Lung (tissue), 12 donors: ENCODE measurements around the gene ALG8. TPM values are rescaled to one million over a fixed set of nuclear protein-coding genes. Genes with fewer than 3 reads are reported as not detected.

Experiments
- ATAC-seq: fragments of 200-7000 bp; cut with Tn5 transposase; one replicate; pipeline ENCODE4 v1.9.1; 2020; ENCODE audit warnings: moderate number of reproducible peaks; ENCODE audit not compliant: insufficient read depth, low FRiP score
- DNase-seq, 3 donors: peaks; one replicate each; pipeline ENCODE4 v3.0.0-alpha.2; 2013 to 2017
- H3K27ac ChIP-seq, 2 donors: one replicate each; pipeline ENCODE4 v1.5.1; 2013; ENCODE audit warnings: mild to moderate bottlenecking in 2 of 2, moderate library complexity in 2 of 2, control low read depth in 1 of 2, inconsistent platforms in 1 of 2, low read depth in 1 of 2, low read length in 1 of 2
- H3K27me3 ChIP-seq, 3 donors: one replicate each; pipeline ENCODE4 v1.5.1; 2013; ENCODE audit warnings: low read length in 2 of 3; ENCODE audit not compliant: control insufficient read depth in 3 of 3, insufficient read depth in 3 of 3
- H3K36me3 ChIP-seq, 4 donors: one replicate each; pipeline ENCODE4 v1.5.1; 2013; ENCODE audit warnings: low read length in 4 of 4, mild to moderate bottlenecking in 1 of 4, moderate library complexity in 1 of 4; ENCODE audit not compliant: control insufficient read depth in 4 of 4, insufficient read depth in 4 of 4
- H3K4me1 ChIP-seq, 5 donors: one replicate each; pipeline ENCODE4 v1.5.1; 2013; ENCODE audit warnings: low read length in 5 of 5, mild to moderate bottlenecking in 2 of 5, moderate library complexity in 1 of 5; ENCODE audit not compliant: control insufficient read depth in 5 of 5, insufficient read depth in 5 of 5
- H3K4me3 ChIP-seq: one replicate; pipeline ENCODE4 v1.5.1; 2013; ENCODE audit warnings: mild to moderate bottlenecking, control low read depth, moderate library complexity
- H3K9ac ChIP-seq, 2 donors: one replicate each; pipeline ENCODE4 v1.5.1; 2013; ENCODE audit warnings: low read length in 2 of 2, control low read depth in 1 of 2; ENCODE audit not compliant: insufficient read depth in 1 of 2
- H3K9me3 ChIP-seq, 4 donors: one replicate each; pipeline ENCODE4 v1.5.1; 2013; ENCODE audit warnings: low read length in 3 of 4, mild to moderate bottlenecking in 1 of 4, moderate library complexity in 1 of 4; ENCODE audit not compliant: control insufficient read depth in 4 of 4, insufficient read depth in 3 of 4
- WGBS, 2 donors: extraction: QIAGEN DNeasy Blood & Tissue Kit; methylation state at CpG; one replicate each; pipeline ENCODE4 v1.1.7; 2013; 5-methylcytosine and 5-hydroxymethylcytosine counted together
- polyA plus RNA-seq, 2 donors: library from polyadenylated mRNA; stranded (reverse); fragments of 200-250 nt; gene quantifications; one replicate each; pipeline ENCODE4 v1.2.1, GENCODE V29; 2013
- total RNA-seq, 2 donors: library from RNA; depleted of rRNA in 1 of 2; stranded (reverse); fragments of >200 nt in 1 of 2; gene quantifications; one replicate each; pipeline ENCODE4 v1.2.1, GENCODE V29; 2014 to 2021
- TF ChIP-seq, protein P1 (sequence below): IDR thresholded peaks from 2 replicates; pipeline ENCODE4 v1.5.1; 2012; ENCODE audit warnings: mild to moderate bottlenecking; ENCODE audit errors: control extremely low read depth, extremely low read depth
- donor health status: control.
- donor health status: control.
- donor health status: Bipolar disorder and iron deficiency.
- donor health status: healthy.
- donor health status: DM: yes; HTN: yes; CAD: no.

The ALG8 gene
- total and polyA plus RNA-seq, 4 donors, result 25.1 to 62.8 (median 35.5) TPM

DNA sequence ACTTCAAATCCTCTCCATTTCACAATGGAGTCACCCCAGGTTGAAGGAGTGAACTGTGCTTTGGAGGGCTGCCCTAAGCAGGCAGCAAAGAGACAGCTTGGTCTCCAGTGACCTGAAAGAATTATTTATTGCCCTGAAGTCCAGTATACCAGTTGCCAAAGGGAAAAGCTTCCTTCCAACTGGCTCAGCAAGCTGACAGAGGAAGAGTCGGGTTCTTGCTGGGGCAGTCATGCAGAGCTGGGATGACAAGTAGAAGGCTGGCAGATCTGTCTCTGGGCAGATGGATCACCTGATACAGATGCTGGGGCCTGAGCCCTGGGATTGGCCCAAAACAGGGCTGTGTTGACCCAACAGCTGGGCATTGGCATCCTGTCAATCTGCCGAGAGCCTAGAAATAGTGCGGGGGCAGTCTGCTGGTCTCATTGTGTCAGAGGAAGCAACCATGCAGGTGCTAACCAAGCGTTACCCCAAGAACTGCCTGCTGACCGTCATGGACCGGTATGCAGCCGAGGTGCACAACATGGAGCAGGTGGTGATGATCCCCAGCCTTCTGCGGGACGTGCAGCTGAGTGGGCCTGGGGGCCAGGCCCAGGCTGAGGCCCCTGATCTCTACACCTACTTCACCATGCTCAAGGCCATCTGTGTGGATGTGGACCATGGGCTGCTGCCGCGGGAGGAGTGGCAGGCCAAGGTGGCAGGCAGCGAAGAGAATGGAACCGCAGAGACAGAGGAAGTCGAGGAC, 75.8 kb downstream of the ALG8 start, which contains the start of gene THRSP:
THRSP (plus strand) TSS at position 422 of the 742 bp plus-strand sequence; CDS start at position 443, 21 bp downstream.
- H3K4me3 ChIP-seq, result no peak within 1 kb of the TSS
- no peaks in the 10 kb centered on the region for H3K27me3 ChIP-seq
- WGBS, 2 donors, result 92 to 93% methylated on average over 14 of the region's 14 CpGs
- no peak within 1 kb of the TSS for H3K27ac ChIP-seq
- H3K9me3 ChIP-seq, result peaks cover 0 to 2% (median 0%) of the 10 kb centered on the region in 4 donors
- peaks cover 0 to 7% (median 4%) of the 10 kb centered on the region in 4 donors for H3K36me3 ChIP-seq
- no peak for DNase-seq
- ATAC-seq, result no peak
- H3K4me1 ChIP-seq, result peaks cover 0 to 4% (median 2%) of the 10 kb centered on the region in 5 donors
- no peak within 1 kb of the TSS for H3K9ac ChIP-seq
- TF ChIP-seq, protein P1, sequence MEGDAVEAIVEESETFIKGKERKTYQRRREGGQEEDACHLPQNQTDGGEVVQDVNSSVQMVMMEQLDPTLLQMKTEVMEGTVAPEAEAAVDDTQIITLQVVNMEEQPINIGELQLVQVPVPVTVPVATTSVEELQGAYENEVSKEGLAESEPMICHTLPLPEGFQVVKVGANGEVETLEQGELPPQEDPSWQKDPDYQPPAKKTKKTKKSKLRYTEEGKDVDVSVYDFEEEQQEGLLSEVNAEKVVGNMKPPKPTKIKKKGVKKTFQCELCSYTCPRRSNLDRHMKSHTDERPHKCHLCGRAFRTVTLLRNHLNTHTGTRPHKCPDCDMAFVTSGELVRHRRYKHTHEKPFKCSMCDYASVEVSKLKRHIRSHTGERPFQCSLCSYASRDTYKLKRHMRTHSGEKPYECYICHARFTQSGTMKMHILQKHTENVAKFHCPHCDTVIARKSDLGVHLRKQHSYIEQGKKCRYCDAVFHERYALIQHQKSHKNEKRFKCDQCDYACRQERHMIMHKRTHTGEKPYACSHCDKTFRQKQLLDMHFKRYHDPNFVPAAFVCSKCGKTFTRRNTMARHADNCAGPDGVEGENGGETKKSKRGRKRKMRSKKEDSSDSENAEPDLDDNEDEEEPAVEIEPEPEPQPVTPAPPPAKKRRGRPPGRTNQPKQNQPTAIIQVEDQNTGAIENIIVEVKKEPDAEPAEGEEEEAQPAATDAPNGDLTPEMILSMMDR, result no peak

DNA sequence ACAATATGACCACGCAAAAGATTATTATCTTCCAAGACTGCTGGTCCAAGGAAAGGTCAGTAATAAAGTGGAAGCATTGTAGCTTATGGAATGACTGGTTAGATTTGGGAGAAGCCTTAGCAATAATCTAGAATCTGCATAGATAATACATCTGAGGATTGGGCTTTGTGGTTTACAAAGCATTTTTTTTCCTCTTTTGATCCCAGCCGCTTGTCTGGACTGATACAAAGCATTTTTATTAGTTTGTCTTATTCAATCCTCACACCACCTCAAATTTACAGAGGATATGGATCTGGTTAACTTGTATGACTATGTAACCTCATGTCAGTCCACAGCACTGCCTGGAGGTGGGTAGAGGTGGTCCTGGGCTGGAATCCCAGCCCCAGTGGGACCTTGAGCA, 76.8 kb downstream of the ALG8 start:
- WGBS, 2 donors, result 83 to 87% methylated on average over 2 of the region's 2 CpGs
- Histone ChIP-seq H3K27ac (no peak overlapping the region), H3K4me1 (peaks cover 0 to 4% (median 0%) of the 10 kb centered on the region in 5 donors), H3K36me3 (peaks cover 0 to 3% (median 2%) of the 10 kb centered on the region in 4 donors), H3K4me3 (no peak overlapping the region), H3K9ac (no peak overlapping the region), H3K9me3 (peaks cover 0 to 2% (median 0%) of the 10 kb centered on the region in 4 donors), H3K27me3 (no peaks in the 10 kb centered on the region)
- DNase-seq (no peak), ATAC-seq (no peak)
- TF ChIP-seq, protein P1, result no peak

DNA sequence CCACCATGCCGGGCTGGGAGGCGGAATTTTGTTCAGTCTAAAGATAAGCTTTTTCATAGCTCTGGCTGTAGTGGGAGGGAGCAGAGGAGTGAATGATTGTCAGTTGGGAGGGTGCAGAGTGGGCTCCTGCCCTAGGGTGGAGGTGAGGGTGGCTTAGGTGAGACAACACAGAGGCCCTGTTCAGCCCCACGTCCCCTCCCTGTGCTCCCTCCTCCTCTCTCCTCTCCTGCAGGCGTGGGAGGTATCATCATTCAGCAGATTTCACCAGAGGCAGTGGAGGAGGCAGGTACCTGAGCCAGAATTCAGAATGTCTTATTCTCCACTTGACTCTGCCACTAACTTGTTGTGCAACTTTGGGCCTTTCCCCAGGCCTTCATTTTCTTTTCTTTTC, 77.5 kb downstream of the ALG8 start:
- DNase-seq, result no peak
- TF ChIP-seq, protein P1, result no peak

More for the DNA sequence above, 77.5 kb downstream of the ALG8 start:
- H3K4me3 ChIP-seq, result no peak overlapping the region
- no peaks in the 10 kb centered on the region for H3K27me3 ChIP-seq
- peak; percentile 30 for ATAC-seq
- H3K9ac ChIP-seq, result no peak overlapping the region
- H3K36me3 ChIP-seq, result no peaks in the 10 kb centered on the region
- no peak overlapping the region for H3K27ac ChIP-seq
- peaks cover 0 to 2% (median 0%) of the 10 kb centered on the region in 4 donors for H3K9me3 ChIP-seq
- WGBS, 2 donors, result 66 to 89% methylated on average over 4 of the region's 4 CpGs
- H3K4me1 ChIP-seq, result peaks cover 0 to 4% (median 0%) of the 10 kb centered on the region in 5 donors
